H54 (cell line): Measurements from ENCODE around the gene TRIOBP.

ENCODE experiments used
- DNase-seq: peaks from one replicate; pipeline ENCODE4 v3.0.0; 2011; ENCODE audit warnings: low spot score, mixed read lengths; ENCODE audit not compliant: insufficient read length
- FAIRE-seq: peaks from 3 replicates; lab custom pipeline; 2011; peaks lifted over from hg19 to GRCh38; lab: Jason Lieb, UNC
- POLR2A ChIP-seq: IDR thresholded peaks from 2 replicates; pipeline ENCODE4 v1.6.1; 2011; ENCODE audit warnings: low read depth, mild to moderate bottlenecking, low read length

Gene TRIOBP

GRCh38 chr22:37739611-37740049 lies 42.8 kb downstream of the TRIOBP start:
- TF ChIP-seq POLR2A, result no peak
- DNase-seq, result no peak
- no peak for FAIRE-seq

GRCh38 chr22:37740455-37741311 lies 43.8 kb downstream of the TRIOBP start:
- no peak for DNase-seq
- no peak for TF ChIP-seq POLR2A
- no peak for FAIRE-seq

- no peak for TF ChIP-seq POLR2A
- DNase-seq (no peak), FAIRE-seq (no peak)
Observed at GRCh38 chr22:37741312-37741795, 44.5 kb downstream of the TRIOBP start.

- TF ChIP-seq POLR2A, result no peak
- DNase-seq (peak; percentile 78), FAIRE-seq (no peak)
Observed at GRCh38 chr22:37742376-37743171, 45.7 kb downstream of the TRIOBP start.

- no peak for FAIRE-seq
- no peak for TF ChIP-seq POLR2A
- DNase-seq, result no peak
Observed at GRCh38 chr22:37744589-37744988, 47.7 kb downstream of the TRIOBP start.

- DNase-seq (no peak), FAIRE-seq (no peak)
- peak; percentile 24; the same call in 1 of the 2 replicates for TF ChIP-seq POLR2A
Observed at GRCh38 chr22:37745548-37746365, 48.9 kb downstream of the TRIOBP start.

GRCh38 chr22:37746366-37747079 lies 49.7 kb downstream of the TRIOBP start:
- DNase-seq (no peak), FAIRE-seq (no peak)
- no peak for TF ChIP-seq POLR2A

- no peak for FAIRE-seq
- TF ChIP-seq POLR2A, result no peak; the same call in 1 of the 2 replicates
- DNase-seq, result no peak
Observed at GRCh38 chr22:37747080-37747714, 50.3 kb downstream of the TRIOBP start.

GRCh38 chr22:37747715-37748100 lies 50.9 kb downstream of the TRIOBP start:
- FAIRE-seq, result no peak
- DNase-seq, result no peak
- TF ChIP-seq POLR2A, result no peak

GRCh38 chr22:37748659-37749058 lies 51.8 kb downstream of the TRIOBP start:
- TF ChIP-seq POLR2A, result no peak
- no peak for DNase-seq
- no peak for FAIRE-seq

GRCh38 chr22:37749226-37749625 lies 52.4 kb downstream of the TRIOBP start:
- no peak for DNase-seq
- FAIRE-seq, result no peak
- TF ChIP-seq POLR2A, result no peak

- no peak for DNase-seq
- no peak for FAIRE-seq
- no peak for TF ChIP-seq POLR2A
Observed at GRCh38 chr22:37749831-37750595, 53.2 kb downstream of the TRIOBP start.
